ENCODE measurements around the gene TNFAIP8L3.

TNFAIP8L3 gene

DNA sequence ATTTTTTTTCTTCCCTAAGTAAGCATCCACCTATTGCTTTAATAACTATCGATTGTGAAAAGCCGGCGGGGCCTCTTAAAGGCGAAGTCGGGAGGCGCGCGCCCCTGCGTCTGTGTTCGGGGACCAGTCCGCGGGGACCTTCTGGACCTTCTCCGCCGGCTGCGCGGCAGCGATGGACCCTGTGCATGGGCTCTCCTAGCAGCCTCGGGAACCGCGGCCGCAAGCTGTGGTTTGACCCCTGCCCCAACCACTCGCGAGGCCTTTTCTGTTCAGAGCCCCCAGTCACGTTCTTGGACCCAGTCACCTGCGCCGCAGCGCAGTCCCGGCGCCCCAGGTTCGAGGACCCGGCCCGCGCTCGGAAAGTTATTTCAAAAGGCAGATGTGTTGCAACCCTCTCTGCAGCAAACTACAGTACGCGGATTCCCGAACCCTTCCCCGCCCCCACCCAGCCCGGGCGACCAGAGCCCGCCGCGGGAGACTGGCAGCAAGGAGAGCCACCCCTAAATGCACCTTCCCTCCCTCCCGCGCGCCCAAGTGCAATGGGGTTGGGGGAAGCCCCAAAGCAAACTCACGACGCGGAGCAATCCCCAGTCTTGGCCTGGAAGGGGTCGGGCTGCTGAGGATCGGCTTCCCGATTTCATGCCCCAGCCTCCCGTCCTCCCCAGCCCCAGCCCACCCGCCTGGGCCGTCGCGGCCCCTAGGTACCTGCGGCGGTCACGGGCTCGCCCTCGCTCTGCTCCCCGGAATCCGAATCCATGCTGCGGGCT, 684 bp downstream of the TNFAIP8L3 start:
- no peaks in the 10 kb centered on the region for H3K27me3 ChIP-seq (ENCODE audit: control insufficient read depth, insufficient read depth, low read length)
- peak overlapping the region; percentile 63 for H3K4me3 ChIP-seq (ENCODE audit: low read length)
- H3K9ac ChIP-seq (ENCODE audit: low read length) = no peak overlapping the region
- H3K4me1 ChIP-seq (ENCODE audit: control insufficient read depth, insufficient read depth, low read length) = peaks cover 2% of the 10 kb centered on the region
- H3K27ac ChIP-seq (ENCODE audit: low read depth, low read length) = no peak overlapping the region
- H3K36me3 ChIP-seq (ENCODE audit: control insufficient read depth, insufficient read depth, low read length) = no peaks in the 10 kb centered on the region

DNA sequence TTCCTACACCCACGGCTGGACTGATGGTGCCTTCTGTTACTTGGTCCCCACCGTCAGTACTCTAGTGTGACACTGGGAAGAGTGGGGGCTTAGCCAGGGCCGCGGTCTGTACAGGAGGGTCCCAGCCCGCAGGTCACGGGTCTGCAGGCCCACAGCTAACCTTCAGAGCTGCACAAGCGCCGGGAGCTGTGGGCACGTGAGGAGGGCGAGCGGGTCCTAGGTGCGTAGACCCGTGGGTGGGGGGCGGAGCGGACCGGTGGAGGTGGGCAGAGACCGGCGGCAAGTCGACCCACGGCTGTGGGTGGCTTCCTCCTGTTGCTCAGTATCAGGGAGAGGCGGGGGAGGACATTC, 1.2 kb downstream of the TNFAIP8L3 start:
- H3K36me3 ChIP-seq (ENCODE audit: control insufficient read depth, insufficient read depth, low read length) = no peaks in the 10 kb centered on the region
- H3K4me1 ChIP-seq (ENCODE audit: control insufficient read depth, insufficient read depth, low read length) = peaks cover 2% of the 10 kb centered on the region
- H3K27ac ChIP-seq (ENCODE audit: low read depth, low read length) = no peak overlapping the region
- peak overlapping the region; percentile 63 for H3K4me3 ChIP-seq (ENCODE audit: low read length)
- H3K27me3 ChIP-seq (ENCODE audit: control insufficient read depth, insufficient read depth, low read length) = no peaks in the 10 kb centered on the region
- H3K9ac ChIP-seq (ENCODE audit: low read length) = no peak overlapping the region

DNA sequence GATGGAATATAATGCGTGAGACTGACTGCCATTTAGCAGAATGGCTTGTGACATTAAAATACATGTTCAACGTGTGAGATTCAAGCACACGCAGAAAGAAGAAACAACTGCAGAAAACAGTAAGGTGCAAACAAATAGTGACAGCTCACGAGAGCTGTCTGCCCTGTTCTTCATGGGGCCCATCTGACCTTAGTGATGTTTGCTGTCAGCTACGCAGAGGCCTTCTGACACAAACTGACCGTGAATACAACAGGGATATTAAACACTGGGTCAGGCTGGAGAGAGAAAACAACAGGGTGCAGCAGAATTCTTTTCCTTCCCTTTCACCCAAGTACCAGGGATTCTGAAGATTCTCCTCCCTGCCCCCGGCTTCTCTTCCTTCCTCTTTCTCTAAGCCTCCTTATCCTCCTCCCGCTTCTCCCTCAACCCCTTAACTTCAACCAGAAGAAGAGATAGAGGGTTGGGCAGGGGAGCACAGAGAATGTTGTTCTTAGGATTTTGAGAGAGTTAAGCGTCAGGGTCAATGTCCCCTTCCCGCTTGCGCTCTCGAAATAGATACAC, 2.1 kb downstream of the TNFAIP8L3 start:
- Histone ChIP-seq H3K9ac (ENCODE audit: low read length) (no peak overlapping the region), H3K4me3 (ENCODE audit: low read length) (no peak overlapping the region), H3K4me1 (ENCODE audit: control insufficient read depth, insufficient read depth, low read length) (peaks cover 2% of the 10 kb centered on the region), H3K27me3 (ENCODE audit: control insufficient read depth, insufficient read depth, low read length) (no peaks in the 10 kb centered on the region), H3K36me3 (ENCODE audit: control insufficient read depth, insufficient read depth, low read length) (no peaks in the 10 kb centered on the region), H3K27ac (ENCODE audit: low read depth, low read length) (no peak overlapping the region)

DNA sequence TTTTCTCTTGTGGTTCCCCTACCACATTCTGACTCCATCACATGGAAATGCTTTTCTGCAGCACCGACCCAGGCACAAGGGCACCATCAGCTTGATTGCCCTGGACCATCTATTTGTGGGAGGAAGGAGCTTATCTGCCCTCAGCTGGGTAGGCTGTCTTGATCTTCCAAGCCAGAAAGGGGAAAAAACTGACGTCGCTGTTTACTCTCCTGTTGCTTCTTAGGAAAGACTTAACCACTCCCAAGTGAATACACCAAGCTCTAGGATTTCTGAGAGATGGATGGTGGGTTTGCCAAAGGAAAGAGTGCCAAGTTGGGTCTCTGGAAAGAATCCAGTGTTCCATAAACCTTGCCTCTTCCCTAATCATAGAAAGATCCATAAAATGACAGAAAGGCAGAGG, 4.0 kb downstream of the TNFAIP8L3 start:
- peaks cover 2% of the 10 kb centered on the region for H3K4me1 ChIP-seq (ENCODE audit: control insufficient read depth, insufficient read depth, low read length)
- H3K27ac ChIP-seq (ENCODE audit: low read depth, low read length) = no peak overlapping the region
- H3K9ac ChIP-seq (ENCODE audit: low read length) = no peak overlapping the region

DNA sequence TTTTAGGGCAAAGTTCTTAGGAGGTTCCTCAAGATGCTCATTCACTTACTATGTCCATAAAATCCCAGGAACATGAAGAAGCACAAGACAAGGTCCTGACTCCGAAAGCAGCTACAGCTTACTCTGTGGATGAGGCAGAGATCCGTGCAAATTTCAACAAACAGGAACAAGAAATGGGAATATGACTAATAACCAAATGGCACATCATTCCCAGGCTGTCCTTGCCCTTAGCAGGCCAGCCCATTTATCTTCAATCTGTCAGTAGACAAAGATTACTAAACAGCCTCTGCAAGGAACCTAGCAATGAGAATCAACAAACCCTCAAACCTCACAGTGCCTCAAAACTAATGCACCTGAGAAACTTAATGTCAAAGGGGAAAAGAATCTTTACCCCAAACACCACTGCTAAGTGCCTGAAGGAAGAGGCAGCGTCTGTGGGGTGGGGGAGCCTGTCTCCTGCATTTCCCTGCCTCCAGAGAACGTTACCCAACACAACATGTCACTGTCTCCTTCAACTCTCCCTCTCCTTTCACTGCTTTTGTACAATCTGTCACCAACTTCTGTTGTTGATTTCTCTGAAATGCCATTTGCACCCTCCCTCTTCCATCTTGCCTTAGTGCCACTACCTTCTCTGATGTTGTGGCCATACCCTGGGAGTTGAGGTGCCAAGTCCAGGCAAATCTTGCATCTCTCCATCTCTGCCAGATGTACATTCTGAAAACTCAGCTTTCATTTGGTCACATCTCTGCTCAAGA, 4.8 kb downstream of the TNFAIP8L3 start:
- no peak overlapping the region for H3K9ac ChIP-seq (ENCODE audit: low read length)
- no peak overlapping the region for H3K4me3 ChIP-seq (ENCODE audit: low read length)
- no peaks in the 10 kb centered on the region for H3K36me3 ChIP-seq (ENCODE audit: control insufficient read depth, insufficient read depth, low read length)
- no peaks in the 10 kb centered on the region for H3K27me3 ChIP-seq (ENCODE audit: control insufficient read depth, insufficient read depth, low read length)
- no peak overlapping the region for H3K27ac ChIP-seq (ENCODE audit: low read depth, low read length)
- peaks cover 1% of the 10 kb centered on the region for H3K4me1 ChIP-seq (ENCODE audit: control insufficient read depth, insufficient read depth, low read length)

More for the DNA sequence above, 4.0 kb downstream of the TNFAIP8L3 start:
- Histone ChIP-seq H3K36me3 (ENCODE audit: control insufficient read depth, insufficient read depth, low read length) (no peaks in the 10 kb centered on the region), H3K4me3 (ENCODE audit: low read length) (no peak overlapping the region), H3K27me3 (ENCODE audit: control insufficient read depth, insufficient read depth, low read length) (no peaks in the 10 kb centered on the region)

DNA sequence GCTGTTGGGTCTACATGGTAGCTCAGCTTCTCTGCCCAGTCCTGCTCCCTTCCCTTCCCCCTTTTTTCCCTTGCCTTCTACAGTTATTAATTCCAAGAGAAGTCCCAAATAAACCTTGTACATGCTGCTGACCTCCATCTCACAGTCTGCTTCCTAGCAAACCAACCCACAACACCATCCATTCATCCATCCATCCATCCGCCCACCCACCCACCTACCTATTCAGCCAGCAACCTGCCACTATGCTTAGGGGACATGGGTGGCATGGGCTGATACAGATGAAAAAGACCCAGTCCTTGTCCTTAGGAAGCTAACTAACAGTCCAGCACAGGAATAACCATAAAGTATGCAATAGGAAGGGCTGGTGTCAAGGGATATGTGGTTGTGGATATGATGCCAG, 5.7 kb downstream of the TNFAIP8L3 start:
- H3K27ac ChIP-seq (ENCODE audit: low read depth, low read length) = no peak overlapping the region

DNA sequence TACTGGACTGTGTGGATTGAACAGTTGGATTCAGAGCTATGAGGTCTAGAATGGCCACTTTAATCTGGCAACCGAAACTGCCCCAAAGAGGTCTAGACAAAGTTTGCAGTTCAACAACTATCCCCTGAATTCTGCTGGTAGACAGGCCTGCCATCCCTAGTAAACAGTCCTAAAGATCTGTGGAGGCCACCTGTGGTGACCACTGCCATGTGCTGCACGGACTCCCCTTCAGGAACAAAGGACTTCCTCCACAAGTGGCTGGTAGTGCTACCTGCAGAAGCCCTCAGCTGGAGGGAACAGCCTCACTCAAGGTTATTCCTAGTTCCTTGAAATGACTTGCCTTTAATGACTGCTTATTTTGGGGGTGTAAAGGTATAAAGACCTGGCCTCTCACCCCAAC, 6.1 kb downstream of the TNFAIP8L3 start:
- Histone ChIP-seq H3K27ac (ENCODE audit: low read depth, low read length) (no peak overlapping the region), H3K4me1 (ENCODE audit: control insufficient read depth, insufficient read depth, low read length) (no peaks in the 10 kb centered on the region), H3K4me3 (ENCODE audit: low read length) (no peak overlapping the region)

More for the DNA sequence above, 5.7 kb downstream of the TNFAIP8L3 start:
- Histone ChIP-seq H3K4me1 (ENCODE audit: control insufficient read depth, insufficient read depth, low read length) (no peaks in the 10 kb centered on the region), H3K4me3 (ENCODE audit: low read length) (no peak overlapping the region), H3K27me3 (ENCODE audit: control insufficient read depth, insufficient read depth, low read length) (no peaks in the 10 kb centered on the region), H3K9ac (ENCODE audit: low read length) (no peak overlapping the region), H3K36me3 (ENCODE audit: control insufficient read depth, insufficient read depth, low read length) (no peaks in the 10 kb centered on the region)

DNA sequence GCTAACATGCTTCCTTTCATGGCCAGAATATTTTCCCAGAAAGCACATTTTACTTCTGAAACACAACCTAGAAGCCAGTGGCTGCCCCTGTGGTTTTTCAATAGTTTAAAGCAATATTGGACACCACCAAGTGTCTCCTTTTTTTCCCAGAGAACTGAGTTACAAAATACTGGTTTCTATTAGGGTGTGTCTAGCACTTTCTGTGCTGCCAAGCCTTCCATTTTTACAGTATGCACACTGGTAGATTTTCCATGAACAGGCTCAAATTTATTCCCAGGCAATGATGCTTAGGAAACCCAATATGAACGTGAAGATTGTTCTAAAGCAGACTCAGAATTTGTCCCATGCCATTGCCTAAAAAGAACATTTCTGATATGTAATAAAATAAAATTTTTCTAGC, 7.2 kb downstream of the TNFAIP8L3 start:
- Histone ChIP-seq H3K27me3 (ENCODE audit: control insufficient read depth, insufficient read depth, low read length) (no peaks in the 10 kb centered on the region), H3K4me1 (ENCODE audit: control insufficient read depth, insufficient read depth, low read length) (no peaks in the 10 kb centered on the region), H3K4me3 (ENCODE audit: low read length) (no peak overlapping the region), H3K27ac (ENCODE audit: low read depth, low read length) (no peak overlapping the region), H3K9ac (ENCODE audit: low read length) (no peak overlapping the region), H3K36me3 (ENCODE audit: control insufficient read depth, insufficient read depth, low read length) (no peaks in the 10 kb centered on the region)

More for the DNA sequence above, 6.1 kb downstream of the TNFAIP8L3 start:
- H3K9ac ChIP-seq (ENCODE audit: low read length) = no peak overlapping the region
- no peaks in the 10 kb centered on the region for H3K27me3 ChIP-seq (ENCODE audit: control insufficient read depth, insufficient read depth, low read length)
- H3K36me3 ChIP-seq (ENCODE audit: control insufficient read depth, insufficient read depth, low read length) = no peaks in the 10 kb centered on the region

DNA sequence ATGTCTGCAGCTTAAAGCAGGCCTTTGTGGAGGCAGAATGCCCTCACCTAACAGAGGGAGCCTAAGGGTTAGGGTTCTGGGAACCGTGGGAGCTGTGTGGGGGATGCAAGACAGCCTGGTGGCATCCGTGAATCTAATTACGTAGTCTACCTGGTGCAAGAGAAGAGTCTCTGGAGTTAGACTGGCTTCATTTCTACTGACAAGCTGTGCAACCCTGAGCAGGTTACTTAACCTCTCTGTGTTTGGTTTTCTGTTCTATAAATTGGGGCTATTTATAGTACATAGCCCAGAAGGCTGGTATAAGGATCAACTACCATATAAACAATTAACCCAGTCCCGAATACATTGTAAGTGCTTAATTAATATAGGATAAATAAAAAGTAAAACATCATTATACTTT, 8.3 kb downstream of the TNFAIP8L3 start:
- no peaks in the 10 kb centered on the region for H3K36me3 ChIP-seq (ENCODE audit: control insufficient read depth, insufficient read depth, low read length)
- H3K4me1 ChIP-seq (ENCODE audit: control insufficient read depth, insufficient read depth, low read length) = no peaks in the 10 kb centered on the region
- no peaks in the 10 kb centered on the region for H3K27me3 ChIP-seq (ENCODE audit: control insufficient read depth, insufficient read depth, low read length)
- no peak overlapping the region for H3K4me3 ChIP-seq (ENCODE audit: low read length)
- no peak overlapping the region for H3K27ac ChIP-seq (ENCODE audit: low read depth, low read length)
- no peak overlapping the region for H3K9ac ChIP-seq (ENCODE audit: low read length)

DNA sequence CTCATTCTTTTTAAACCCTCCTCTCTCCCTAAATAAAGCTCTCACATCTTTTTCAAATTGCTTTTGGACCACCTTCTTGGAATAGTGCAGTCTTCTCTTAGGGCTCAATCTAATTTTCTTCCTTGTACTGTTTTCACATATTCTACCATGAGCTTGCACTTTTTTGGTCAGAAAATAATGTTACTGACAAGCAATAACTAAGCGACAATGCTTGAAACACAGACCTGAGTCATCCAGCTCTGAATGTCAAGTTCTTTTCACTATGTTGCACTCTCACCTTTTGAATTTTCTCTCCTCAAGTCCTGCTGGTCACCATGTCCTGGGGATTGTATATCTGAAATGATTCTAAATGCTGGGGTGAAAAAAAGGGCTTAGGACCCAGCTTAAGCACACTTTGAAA, 8.9 kb downstream of the TNFAIP8L3 start:
- no peak overlapping the region for H3K9ac ChIP-seq (ENCODE audit: low read length)
- H3K36me3 ChIP-seq (ENCODE audit: control insufficient read depth, insufficient read depth, low read length) = no peaks in the 10 kb centered on the region
- H3K27me3 ChIP-seq (ENCODE audit: control insufficient read depth, insufficient read depth, low read length) = no peaks in the 10 kb centered on the region
- no peak overlapping the region for H3K27ac ChIP-seq (ENCODE audit: low read depth, low read length)
- no peaks in the 10 kb centered on the region for H3K4me1 ChIP-seq (ENCODE audit: control insufficient read depth, insufficient read depth, low read length)
- H3K4me3 ChIP-seq (ENCODE audit: low read length) = no peak overlapping the region

DNA sequence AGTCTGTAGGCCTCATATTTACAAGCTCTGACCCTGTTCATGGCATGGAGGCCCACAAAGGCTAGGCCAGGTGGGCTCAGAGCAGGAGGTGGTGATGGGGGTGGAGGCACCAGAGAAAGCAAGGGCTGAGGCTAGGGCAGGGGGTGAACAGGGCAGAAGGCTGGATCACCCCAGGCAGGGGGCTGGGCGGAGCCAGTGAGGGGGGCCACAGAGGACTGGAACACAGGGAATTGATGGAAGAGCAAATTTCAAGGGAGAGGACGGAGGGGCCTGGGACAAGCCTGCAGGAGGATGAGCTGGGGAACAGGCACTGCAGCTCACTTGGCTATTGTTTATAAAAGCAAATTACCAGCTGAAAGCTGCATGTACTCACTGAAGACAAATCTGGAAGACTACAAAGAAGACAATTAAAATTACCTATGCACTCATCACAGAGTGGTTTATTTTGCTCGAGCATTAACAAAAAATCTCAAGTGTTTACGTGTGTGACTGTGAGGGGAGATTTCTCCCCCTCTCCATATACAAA, 11.0 kb downstream of the TNFAIP8L3 start:
- H3K4me1 ChIP-seq (ENCODE audit: control insufficient read depth, insufficient read depth, low read length) = no peaks in the 10 kb centered on the region
- H3K27me3 ChIP-seq (ENCODE audit: control insufficient read depth, insufficient read depth, low read length) = no peaks in the 10 kb centered on the region
- H3K36me3 ChIP-seq (ENCODE audit: control insufficient read depth, insufficient read depth, low read length) = no peaks in the 10 kb centered on the region
- no peak overlapping the region for H3K4me3 ChIP-seq (ENCODE audit: low read length)
- H3K27ac ChIP-seq (ENCODE audit: low read depth, low read length) = no peak overlapping the region
- H3K9ac ChIP-seq (ENCODE audit: low read length) = no peak overlapping the region

DNA sequence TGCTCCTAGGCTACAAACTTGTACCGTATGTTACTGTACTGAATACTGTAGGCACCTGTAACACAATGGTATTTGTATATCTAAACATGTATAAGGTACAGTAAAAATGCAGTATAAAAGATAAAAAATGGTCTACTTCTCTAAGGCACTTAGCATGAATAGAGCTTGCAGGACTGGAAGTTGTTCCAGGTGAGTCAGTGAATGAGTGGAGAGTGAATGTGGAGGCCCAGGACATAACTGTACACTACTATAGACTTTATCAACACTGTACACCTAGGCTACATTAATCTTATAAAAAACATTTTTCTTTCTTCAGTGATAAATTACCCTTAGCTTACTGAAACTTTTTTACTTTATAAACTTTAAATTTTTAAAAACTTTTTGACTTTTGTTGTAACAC, 12.5 kb downstream of the TNFAIP8L3 start:
- no peaks in the 10 kb centered on the region for H3K27me3 ChIP-seq (ENCODE audit: control insufficient read depth, insufficient read depth, low read length)
- H3K4me3 ChIP-seq (ENCODE audit: low read length) = no peak overlapping the region
- H3K4me1 ChIP-seq (ENCODE audit: control insufficient read depth, insufficient read depth, low read length) = no peaks in the 10 kb centered on the region
- H3K9ac ChIP-seq (ENCODE audit: low read length) = no peak overlapping the region
- no peaks in the 10 kb centered on the region for H3K36me3 ChIP-seq (ENCODE audit: control insufficient read depth, insufficient read depth, low read length)
- no peak overlapping the region for H3K27ac ChIP-seq (ENCODE audit: low read depth, low read length)
